ENCODE results near the gene CACNG3. TPM values are rescaled to one million over a fixed set of nuclear protein-coding genes. Genes with fewer than 3 reads are reported as not detected.

Gene CACNG3
- total RNA-seq, 1 experiment from 2014 or later: not detected

GRCh38 chr16:24218299-24218698 is 37.8 kb upstream of the CACNG3 start:
- CTCF ChIA-PET: no interaction called here

GRCh38 chr16:24221219-24221618 is 34.9 kb upstream of the CACNG3 start:
- Histone ChIP-seq H3K27ac (ENCODE audit: low read length) (no peak overlapping the region), H3K4me3 (ENCODE audit: low read length) (no peak overlapping the region), H3K9me2 (replicated peaks; ENCODE audit: low read length) (no peaks in the 10 kb centered on the region), H3K9me3 (ENCODE audit: low read length) (no peaks in the 10 kb centered on the region), H4K20me1 (ENCODE audit: low read length) (no peaks in the 10 kb centered on the region), H3K9ac (ENCODE audit: low read length) (no peak overlapping the region), H3K79me2 (ENCODE audit: low read length) (no peaks in the 10 kb centered on the region), H3K36me3 (ENCODE audit: low read depth, low read length) (no peaks in the 10 kb centered on the region), H2AFZ (ENCODE audit: low read length) (no peak overlapping the region), H3K4me2 (ENCODE audit: low read length) (no peak overlapping the region), H3K4me1 (ENCODE audit: insufficient read depth, low read length) (no peaks in the 10 kb centered on the region), H3F3A (ENCODE audit: low read length, unreplicated experiment) (no peaks in the 10 kb centered on the region), H3K27me3 (ENCODE audit: low read length) (no peaks in the 10 kb centered on the region)
- no peak for ATAC-seq
- TF ChIP-seq EZH2 (IDR thresholded peaks at IDR 0.05; ENCODE audit: low read length, unreplicated experiment) (no peak), EZH2phosphoT487 (IDR thresholded peaks at IDR 0.05; ENCODE audit: borderline replicate concordance, low read length) (no peak), CTCF (conservative IDR thresholded peaks at IDR 0.05; ENCODE audit: low read depth, low read length) (no peak)
- intact Hi-C loops (cut with micrococcal nuclease): no loop called here
- BruUV-seq (replicated peaks): no TSS peak
- ChIA-PET CTCF (no interaction called here), POLR2A (ENCODE audit: unreplicated experiment) (no interaction called here)
- no peak for DNase-seq

More at GRCh38 chr16:24218299-24218698, 37.8 kb upstream of the CACNG3 start:
- peaks cover 18% of the 10 kb centered on the region for H3K27me3 ChIP-seq (ENCODE audit: low read length)
- H3K9me2 ChIP-seq (replicated peaks; ENCODE audit: low read length): no peaks in the 10 kb centered on the region
- no peak overlapping the region for H3K4me2 ChIP-seq (ENCODE audit: low read length)
- DNase-seq (no peak), ATAC-seq (no peak)
- TF ChIP-seq EZH2phosphoT487 (IDR thresholded peaks at IDR 0.05; ENCODE audit: borderline replicate concordance, low read length) (no peak), EZH2 (IDR thresholded peaks at IDR 0.05; ENCODE audit: low read length, unreplicated experiment) (no peak), CTCF (conservative IDR thresholded peaks at IDR 0.05; ENCODE audit: low read depth, low read length) (no peak)
- H4K20me1 ChIP-seq (ENCODE audit: low read length): no peaks in the 10 kb centered on the region
- intact Hi-C loops (cut with micrococcal nuclease): no loop called here
- H2AFZ ChIP-seq (ENCODE audit: low read length): no peak overlapping the region
- no peaks in the 10 kb centered on the region for H3K9me3 ChIP-seq (ENCODE audit: low read length)
- no peak overlapping the region for H3K4me3 ChIP-seq (ENCODE audit: low read length)
- H3K9ac ChIP-seq (ENCODE audit: low read length): no peak overlapping the region
- H3K79me2 ChIP-seq (ENCODE audit: low read length): no peaks in the 10 kb centered on the region
- POLR2A ChIA-PET (ENCODE audit: unreplicated experiment): no interaction called here
- BruUV-seq (replicated peaks): no TSS peak
- no peaks in the 10 kb centered on the region for H3K36me3 ChIP-seq (ENCODE audit: low read depth, low read length)
- no peak overlapping the region for H3K27ac ChIP-seq (ENCODE audit: low read length)
- H3F3A ChIP-seq (ENCODE audit: low read length, unreplicated experiment): no peaks in the 10 kb centered on the region
- no peaks in the 10 kb centered on the region for H3K4me1 ChIP-seq (ENCODE audit: insufficient read depth, low read length)

GRCh38 chr16:24228514-24228913 is 27.6 kb upstream of the CACNG3 start:
- Histone ChIP-seq H3K9me3 (ENCODE audit: low read length) (no peaks in the 10 kb centered on the region), H3K9me2 (replicated peaks; ENCODE audit: low read length) (no peaks in the 10 kb centered on the region), H4K20me1 (ENCODE audit: low read length) (no peaks in the 10 kb centered on the region), H3K4me1 (ENCODE audit: insufficient read depth, low read length) (no peaks in the 10 kb centered on the region), H3K36me3 (ENCODE audit: low read depth, low read length) (no peaks in the 10 kb centered on the region), H2AFZ (ENCODE audit: low read length) (no peak overlapping the region), H3K27ac (ENCODE audit: low read length) (no peak overlapping the region), H3K79me2 (ENCODE audit: low read length) (no peaks in the 10 kb centered on the region), H3K4me3 (ENCODE audit: low read length) (no peak overlapping the region), H3F3A (ENCODE audit: low read length, unreplicated experiment) (no peaks in the 10 kb centered on the region), H3K27me3 (ENCODE audit: low read length) (no peaks in the 10 kb centered on the region), H3K9ac (ENCODE audit: low read length) (no peak overlapping the region), H3K4me2 (ENCODE audit: low read length) (no peak overlapping the region)
- no peak for TF ChIP-seq CTCF (conservative IDR thresholded peaks at IDR 0.05; ENCODE audit: low read depth, low read length)
- TF ChIP-seq EZH2phosphoT487 (IDR thresholded peaks at IDR 0.05; ENCODE audit: borderline replicate concordance, low read length): no peak
- TF ChIP-seq EZH2 (IDR thresholded peaks at IDR 0.05; ENCODE audit: low read length, unreplicated experiment): no peak
- intact Hi-C loops (cut with micrococcal nuclease): no loop called here
- BruUV-seq (replicated peaks): no TSS peak
- ChIA-PET POLR2A (ENCODE audit: unreplicated experiment) (no interaction called here), CTCF (no interaction called here)
- DNase-seq (no peak), ATAC-seq (no peak)

Data from PC-3 (cell line).